ENCODE measurements around the gene DGKI. TPM values are rescaled to one million over a fixed set of nuclear protein-coding genes. Genes with fewer than 3 reads are reported as not detected.
"Not testable (repeated sequence)": the region's sequence is repeated elsewhere in the genome, so short reads cannot be mapped to it uniquely, and the experiment has no call there.

Gene DGKI
- polyA plus RNA-seq, 1 experiment, result 1.4 TPM

DNA sequence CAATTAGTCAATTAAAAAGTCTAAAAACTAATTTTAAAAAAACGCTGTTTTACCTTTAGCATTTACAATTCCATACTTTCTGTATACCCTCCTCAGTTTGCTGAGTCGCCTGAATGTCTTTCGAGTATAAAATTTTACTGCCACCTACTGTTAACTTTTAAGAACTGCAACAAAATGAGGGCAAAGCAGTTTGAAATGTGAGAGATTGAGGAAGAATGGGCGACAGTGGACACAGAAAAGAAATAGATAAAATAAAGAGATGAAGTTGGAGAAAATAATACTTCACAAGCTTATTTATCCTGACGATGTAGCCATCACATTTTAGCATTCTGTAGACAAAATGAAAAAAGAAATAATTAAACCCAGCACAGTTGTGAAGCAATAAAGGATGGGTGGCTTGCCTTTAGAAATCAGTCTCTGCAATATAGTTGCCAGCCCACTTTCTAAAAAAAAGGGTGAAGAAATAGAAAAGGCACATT lies 392.5 kb downstream of the DGKI start:
- Histone ChIP-seq H3K4me3 (ENCODE audit: low read depth, low read length) (no peak overlapping the region), H3K36me3 (ENCODE audit: control insufficient read depth, insufficient read depth, low read length) (no peaks in the 10 kb centered on the region), H3K27me3 (ENCODE audit: control insufficient read depth, insufficient read depth, low read length) (no peaks in the 10 kb centered on the region)
- DNase-seq (ENCODE audit: low read depth), result no peak
- TF ChIP-seq, protein P1, sequence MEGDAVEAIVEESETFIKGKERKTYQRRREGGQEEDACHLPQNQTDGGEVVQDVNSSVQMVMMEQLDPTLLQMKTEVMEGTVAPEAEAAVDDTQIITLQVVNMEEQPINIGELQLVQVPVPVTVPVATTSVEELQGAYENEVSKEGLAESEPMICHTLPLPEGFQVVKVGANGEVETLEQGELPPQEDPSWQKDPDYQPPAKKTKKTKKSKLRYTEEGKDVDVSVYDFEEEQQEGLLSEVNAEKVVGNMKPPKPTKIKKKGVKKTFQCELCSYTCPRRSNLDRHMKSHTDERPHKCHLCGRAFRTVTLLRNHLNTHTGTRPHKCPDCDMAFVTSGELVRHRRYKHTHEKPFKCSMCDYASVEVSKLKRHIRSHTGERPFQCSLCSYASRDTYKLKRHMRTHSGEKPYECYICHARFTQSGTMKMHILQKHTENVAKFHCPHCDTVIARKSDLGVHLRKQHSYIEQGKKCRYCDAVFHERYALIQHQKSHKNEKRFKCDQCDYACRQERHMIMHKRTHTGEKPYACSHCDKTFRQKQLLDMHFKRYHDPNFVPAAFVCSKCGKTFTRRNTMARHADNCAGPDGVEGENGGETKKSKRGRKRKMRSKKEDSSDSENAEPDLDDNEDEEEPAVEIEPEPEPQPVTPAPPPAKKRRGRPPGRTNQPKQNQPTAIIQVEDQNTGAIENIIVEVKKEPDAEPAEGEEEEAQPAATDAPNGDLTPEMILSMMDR (IDR thresholded peaks at IDR 0.05; ENCODE audit: insufficient read depth, low read depth, low read length), result peak; percentile 63
- POLR2A ChIA-PET, result interaction anchor here (0.7 kb wide), 1 partner anchor 506 kb away, joined by 3 read pairs; no protein-coding TSS in a partner anchor
- CTCF ChIA-PET, result interaction anchor here (0.5 to 1.9 kb wide), 24 partner anchors 9 to 1816 kb away, joined by 3 to 24 read pairs (median 4); no protein-coding TSS in a partner anchor

- DNase-seq (ENCODE audit: low read depth), result no peak
- TF ChIP-seq, protein P1 (IDR thresholded peaks at IDR 0.05; ENCODE audit: insufficient read depth, low read depth, low read length), result no peak
- ChIA-PET POLR2A (no interaction called here), CTCF (interaction anchor here (1.0 kb wide), 1 partner anchor 36 kb away, joined by 3 read pairs; no protein-coding TSS in a partner anchor)
- Histone ChIP-seq H3K27me3 (ENCODE audit: control insufficient read depth, insufficient read depth, low read length) (no peaks in the 10 kb centered on the region), H3K4me3 (ENCODE audit: low read depth, low read length) (no peak overlapping the region), H3K36me3 (ENCODE audit: control insufficient read depth, insufficient read depth, low read length) (no peaks in the 10 kb centered on the region)
Measured at GRCh38 chr7:137453356-137453755, 393.4 kb downstream of the DGKI start.

DNA sequence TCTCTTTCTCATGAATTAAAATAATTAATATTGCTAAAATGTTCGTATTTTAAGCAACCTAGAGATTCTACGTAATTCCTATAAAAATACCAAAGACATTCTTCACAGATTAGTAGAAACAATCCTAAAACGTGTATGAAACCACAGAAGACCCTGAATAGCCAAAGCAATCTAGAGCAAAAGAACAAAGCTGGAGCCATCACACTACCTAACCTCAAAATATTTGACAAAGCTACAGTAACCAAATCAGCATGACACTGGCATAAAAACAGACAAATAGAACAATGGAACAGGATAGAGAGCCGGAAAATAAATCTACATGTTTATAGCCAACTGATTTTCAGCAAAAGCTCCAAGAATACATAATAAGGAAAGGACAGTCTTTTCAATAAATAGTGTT lies 397.8 kb downstream of the DGKI start:
- no peaks in the 10 kb centered on the region for H3K36me3 ChIP-seq (ENCODE audit: control insufficient read depth, insufficient read depth, low read length)
- CTCF ChIA-PET, result interaction anchor here (0.6 to 1.9 kb wide), 2 partner anchors 52 to 280 kb away, joined by 3 to 6 read pairs; no protein-coding TSS in a partner anchor
- POLR2A ChIA-PET, result no interaction called here
- TF ChIP-seq, protein P1 (IDR thresholded peaks at IDR 0.05; ENCODE audit: insufficient read depth, low read depth, low read length), result no peak
- no peaks in the 10 kb centered on the region for H3K27me3 ChIP-seq (ENCODE audit: control insufficient read depth, insufficient read depth, low read length)
- DNase-seq (ENCODE audit: low read depth), result no peak
- no peak overlapping the region for H3K4me3 ChIP-seq (ENCODE audit: low read depth, low read length)

- CTCF ChIA-PET, result interaction anchor here (1.9 kb wide), 1 partner anchor 279 kb away, joined by 6 read pairs; no protein-coding TSS in a partner anchor
- POLR2A ChIA-PET; H3K36me3 ChIP-seq (ENCODE audit: control insufficient read depth, insufficient read depth, low read length); H3K4me3 ChIP-seq (ENCODE audit: low read depth, low read length); H3K27me3 ChIP-seq (ENCODE audit: control insufficient read depth, insufficient read depth, low read length); DNase-seq (ENCODE audit: low read depth): not testable (repeated sequence)
Measured at GRCh38 chr7:137448572-137448971, 398.2 kb downstream of the DGKI start.

- POLR2A ChIA-PET, result no interaction called here
- Histone ChIP-seq H3K4me3 (ENCODE audit: low read depth, low read length) (no peak overlapping the region), H3K27me3 (ENCODE audit: control insufficient read depth, insufficient read depth, low read length) (no peaks in the 10 kb centered on the region), H3K36me3 (ENCODE audit: control insufficient read depth, insufficient read depth, low read length) (no peaks in the 10 kb centered on the region)
- TF ChIP-seq, protein P1 (IDR thresholded peaks at IDR 0.05; ENCODE audit: insufficient read depth, low read depth, low read length), result no peak
- CTCF ChIA-PET, result interaction anchor here (0.5 to 2.0 kb wide), 3 partner anchors 9 to 767 kb away, joined by 3 to 12 read pairs (median 7); no protein-coding TSS in a partner anchor
- DNase-seq (ENCODE audit: low read depth), result no peak
Measured at GRCh38 chr7:137446025-137446424, 400.7 kb downstream of the DGKI start.
